ENCODE data around the gene CHN2.

CHN2 gene

DNA sequence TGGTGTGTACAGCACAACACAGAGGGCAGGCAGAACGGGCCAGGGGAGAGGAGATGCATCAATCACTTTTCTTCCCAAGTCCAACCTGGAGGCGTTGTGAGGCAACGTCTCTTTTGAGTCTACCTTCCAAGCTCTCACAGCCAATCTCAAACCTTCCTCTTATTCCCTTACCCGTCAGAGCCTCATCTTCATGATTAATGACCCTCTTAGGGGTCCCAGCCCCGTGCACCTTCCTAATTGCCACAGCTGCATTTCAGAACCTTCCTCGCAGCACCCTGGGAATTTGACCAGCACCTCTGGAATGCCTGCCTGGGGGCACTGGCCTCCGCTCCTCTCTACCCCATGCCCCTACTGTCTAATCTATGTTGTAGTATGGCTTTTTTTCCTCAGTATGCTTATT is 199.7 kb downstream of the CHN2 start:
- DNase-seq (ENCODE audit: low read depth in 2 of 2) = no peak

GRCh38 chr7:29396563-29396962 is 202.0 kb downstream of the CHN2 start:
- DNase-seq (ENCODE audit: low read depth in 2 of 2) = no peak

GRCh38 chr7:29397398-29397797 is 202.8 kb downstream of the CHN2 start:
- DNase-seq (ENCODE audit: low read depth in 2 of 2) = no peak

GRCh38 chr7:29398011-29398410 is 203.4 kb downstream of the CHN2 start:
- no peak for DNase-seq (ENCODE audit: low read depth in 2 of 2)

DNA sequence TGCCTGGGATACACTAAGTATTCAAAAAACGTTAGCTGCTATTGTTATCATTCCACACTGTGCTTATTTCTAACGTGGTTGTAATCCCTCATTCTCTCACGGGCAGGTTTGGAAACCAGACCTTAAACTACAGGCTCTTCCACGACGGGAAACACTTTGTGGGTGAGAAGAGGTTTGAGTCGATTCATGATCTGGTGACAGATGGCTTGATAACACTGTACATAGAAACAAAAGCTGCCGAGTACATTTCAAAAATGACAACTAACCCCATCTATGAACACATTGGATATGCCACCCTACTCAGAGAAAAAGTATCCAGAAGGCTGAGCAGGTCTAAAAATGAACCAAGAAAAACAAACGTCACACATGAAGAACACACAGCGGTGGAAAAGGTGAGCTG is 205.9 kb downstream of the CHN2 start:
- DNase-seq (ENCODE audit: low read depth in 2 of 2) = no peak

DNA sequence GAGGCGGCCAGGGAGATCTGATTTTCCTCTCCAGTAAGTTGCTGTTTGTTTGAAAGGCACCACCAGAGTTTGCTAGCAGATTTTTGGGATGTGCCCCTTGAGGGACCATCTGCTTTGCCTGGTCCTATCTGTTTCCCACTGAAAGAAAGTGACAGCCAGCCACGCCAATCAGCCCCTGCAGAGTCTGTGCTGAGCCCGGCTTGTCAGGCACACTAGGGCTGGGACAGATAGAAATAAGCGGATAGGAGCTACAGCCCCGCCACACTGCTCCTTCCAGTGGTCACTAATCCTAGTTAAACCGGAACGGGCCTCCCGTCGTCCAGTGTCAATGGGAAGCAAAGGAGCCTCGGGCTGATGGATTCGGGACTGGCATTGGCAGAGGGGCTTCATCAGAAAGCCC is 207.2 kb downstream of the CHN2 start:
- no peak for DNase-seq (ENCODE audit: low read depth in 2 of 2)

- DNase-seq (ENCODE audit: low read depth in 2 of 2) = no peak
These were observed 211.3 kb downstream of the CHN2 start for GRCh38 chr7:29405891-29406290.

GRCh38 chr7:29406366-29406765 is 211.8 kb downstream of the CHN2 start:
- DNase-seq (ENCODE audit: low read depth in 2 of 2) = no peak

- DNase-seq (ENCODE audit: low read depth in 2 of 2) = peak in 1 of 2 donors; percentile 17
These were observed 214.3 kb downstream of the CHN2 start for GRCh38 chr7:29408841-29409243.

DNA sequence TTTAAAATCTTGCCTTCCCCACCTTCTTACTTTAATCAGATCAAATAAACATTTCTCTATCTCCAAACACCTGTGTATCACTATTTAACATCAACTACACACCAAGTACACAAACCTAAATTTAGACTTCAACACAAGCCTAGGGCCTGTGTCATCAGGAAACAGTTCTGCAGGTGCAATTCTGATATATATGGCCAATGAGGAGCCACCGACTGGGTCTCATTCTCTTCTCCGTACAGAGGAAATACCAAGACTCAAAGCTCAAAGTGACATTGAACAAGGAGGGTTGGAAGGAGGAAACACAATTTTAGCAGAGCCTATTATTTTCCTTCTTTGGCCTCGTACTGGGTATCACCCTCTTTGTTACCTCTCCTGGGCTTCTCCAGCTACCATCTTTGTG is 216.4 kb downstream of the CHN2 start:
- no peak for DNase-seq (ENCODE audit: low read depth in 2 of 2)

DNA sequence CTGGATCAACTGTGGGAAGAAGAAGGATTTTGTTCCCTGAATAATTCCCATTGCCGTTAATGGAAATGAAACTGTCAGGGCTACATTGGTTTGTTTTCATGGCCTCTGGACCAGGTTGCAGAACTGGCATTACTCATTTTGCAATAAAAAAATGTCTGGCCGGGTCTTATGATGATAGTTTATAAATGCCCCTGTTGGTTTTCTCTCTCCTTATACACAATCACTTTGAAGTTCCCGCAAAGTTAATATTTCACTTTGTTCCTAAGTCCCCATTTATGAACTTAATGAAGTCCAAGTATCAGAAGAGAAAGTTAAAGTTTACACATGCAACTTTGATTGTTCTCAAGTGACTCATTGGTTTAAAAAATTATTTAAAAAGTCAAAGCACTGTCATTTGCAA is 218.3 kb downstream of the CHN2 start:
- no peak for DNase-seq (ENCODE audit: low read depth in 2 of 2)

DNA sequence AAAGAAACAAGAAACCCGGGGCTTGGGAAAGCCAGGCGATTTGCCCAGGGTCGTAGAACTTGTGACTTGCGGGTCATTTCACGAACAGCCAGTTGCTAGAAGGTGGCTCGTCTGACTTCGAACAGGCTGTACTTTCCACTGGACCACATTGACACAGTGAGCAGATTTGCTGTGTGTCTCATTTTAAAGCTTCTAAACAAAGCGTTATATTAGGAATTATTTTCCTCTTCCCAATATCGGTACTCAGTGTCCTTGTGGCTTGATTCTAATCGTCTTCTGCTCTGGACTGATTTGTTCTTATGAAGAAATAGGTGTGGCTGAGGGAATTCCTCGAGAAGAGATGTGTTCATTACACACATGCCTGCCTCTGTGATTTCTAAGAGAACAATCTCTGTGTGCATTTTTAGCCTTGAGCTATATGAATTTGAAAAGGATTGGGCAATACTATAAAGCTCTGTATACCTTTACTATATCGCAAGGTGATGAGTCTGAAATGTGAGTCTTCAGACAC is 219.1 kb downstream of the CHN2 start:
- DNase-seq (ENCODE audit: low read depth in 2 of 2) = no peak

DNA sequence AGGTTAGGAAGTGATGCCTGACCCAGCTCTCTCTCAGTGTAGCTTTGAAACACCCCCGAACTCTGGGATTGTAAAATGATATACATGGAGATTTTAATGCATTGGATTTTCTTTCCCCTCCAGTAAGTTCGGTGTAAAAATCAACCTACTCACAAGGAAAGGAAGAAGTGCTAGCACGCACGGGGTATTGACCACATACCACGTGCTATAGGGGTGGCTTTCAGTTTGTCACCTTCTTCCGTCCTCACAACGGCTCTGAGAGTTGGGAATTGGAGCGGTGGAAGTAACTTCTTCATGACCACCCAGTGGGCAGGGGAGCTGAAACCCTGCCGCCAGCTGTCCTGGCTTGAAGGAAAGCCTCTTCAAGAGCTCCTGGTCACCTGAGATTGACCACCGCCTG is 219.6 kb downstream of the CHN2 start:
- no peak for DNase-seq (ENCODE audit: low read depth in 2 of 2)

DNA sequence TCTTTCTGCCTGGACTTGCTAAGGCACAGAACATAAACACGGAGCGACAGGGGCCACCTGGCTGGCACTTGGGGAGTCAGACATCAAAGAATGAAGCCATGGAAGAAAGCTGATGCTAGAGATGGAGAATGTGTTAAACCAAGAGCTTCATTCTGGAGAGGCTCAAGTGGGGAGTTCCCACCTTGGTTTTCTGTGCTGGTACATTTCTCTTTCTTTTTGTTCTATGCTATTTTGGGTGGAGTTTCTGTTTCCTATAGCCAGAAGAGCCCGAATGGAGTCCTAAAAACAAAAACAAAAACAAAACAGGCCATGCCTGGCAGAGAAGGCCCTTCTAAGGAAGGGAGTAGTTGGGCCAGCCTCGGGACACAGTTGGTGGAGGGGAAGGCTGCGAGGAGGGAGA is 220.6 kb downstream of the CHN2 start:
- DNase-seq (ENCODE audit: low read depth in 2 of 2) = no peak

GRCh38 chr7:29416276-29416937 is 221.8 kb downstream of the CHN2 start:
- DNase-seq (ENCODE audit: low read depth in 2 of 2) = no peak

DNA sequence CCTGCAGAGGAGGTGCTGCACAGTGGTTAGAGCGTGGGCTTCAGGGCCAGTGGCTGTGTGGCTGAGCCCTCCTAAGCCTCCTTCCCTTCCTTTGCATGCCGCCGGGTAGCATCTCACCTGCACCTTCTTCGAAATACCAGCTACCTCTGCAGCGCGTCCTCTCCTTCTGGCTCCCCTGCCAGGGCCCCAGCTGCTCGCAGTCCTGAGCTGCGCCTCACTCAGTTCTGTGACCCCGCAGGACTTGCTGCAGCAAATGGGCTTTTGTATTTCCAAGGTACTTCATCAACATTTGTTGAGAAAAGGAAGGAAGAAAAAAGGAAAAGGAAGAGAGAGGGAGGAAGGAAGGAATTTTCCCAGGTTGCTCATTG is 222.3 kb downstream of the CHN2 start:
- DNase-seq (ENCODE audit: low read depth in 2 of 2) = no peak

GRCh38 chr7:29418056-29418455 is 223.5 kb downstream of the CHN2 start:
- no peak for DNase-seq (ENCODE audit: low read depth in 2 of 2)

DNA sequence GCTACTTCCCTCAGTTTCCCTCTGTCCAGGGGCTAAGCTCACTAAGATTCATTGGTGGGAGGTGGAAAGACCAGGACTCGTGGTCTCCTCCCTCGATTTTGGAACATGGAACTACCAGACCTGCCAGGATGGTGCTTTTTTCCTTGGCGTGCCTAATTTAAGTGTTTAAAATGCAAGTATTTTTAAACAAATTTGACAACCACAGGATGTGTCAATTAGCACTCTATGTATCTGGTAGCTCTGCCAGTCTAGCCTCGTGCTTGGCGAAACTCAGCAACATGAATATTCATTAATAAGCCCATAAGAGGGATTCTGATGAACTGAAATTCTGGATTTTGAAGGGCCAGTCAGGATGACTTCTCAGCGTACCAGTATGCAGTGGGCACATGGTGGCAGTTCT is 224.1 kb downstream of the CHN2 start:
- no peak for DNase-seq (ENCODE audit: low read depth in 2 of 2)

- DNase-seq (ENCODE audit: low read depth in 2 of 2) = no peak
These were observed 225.4 kb downstream of the CHN2 start for GRCh38 chr7:29420011-29420410.

DNA sequence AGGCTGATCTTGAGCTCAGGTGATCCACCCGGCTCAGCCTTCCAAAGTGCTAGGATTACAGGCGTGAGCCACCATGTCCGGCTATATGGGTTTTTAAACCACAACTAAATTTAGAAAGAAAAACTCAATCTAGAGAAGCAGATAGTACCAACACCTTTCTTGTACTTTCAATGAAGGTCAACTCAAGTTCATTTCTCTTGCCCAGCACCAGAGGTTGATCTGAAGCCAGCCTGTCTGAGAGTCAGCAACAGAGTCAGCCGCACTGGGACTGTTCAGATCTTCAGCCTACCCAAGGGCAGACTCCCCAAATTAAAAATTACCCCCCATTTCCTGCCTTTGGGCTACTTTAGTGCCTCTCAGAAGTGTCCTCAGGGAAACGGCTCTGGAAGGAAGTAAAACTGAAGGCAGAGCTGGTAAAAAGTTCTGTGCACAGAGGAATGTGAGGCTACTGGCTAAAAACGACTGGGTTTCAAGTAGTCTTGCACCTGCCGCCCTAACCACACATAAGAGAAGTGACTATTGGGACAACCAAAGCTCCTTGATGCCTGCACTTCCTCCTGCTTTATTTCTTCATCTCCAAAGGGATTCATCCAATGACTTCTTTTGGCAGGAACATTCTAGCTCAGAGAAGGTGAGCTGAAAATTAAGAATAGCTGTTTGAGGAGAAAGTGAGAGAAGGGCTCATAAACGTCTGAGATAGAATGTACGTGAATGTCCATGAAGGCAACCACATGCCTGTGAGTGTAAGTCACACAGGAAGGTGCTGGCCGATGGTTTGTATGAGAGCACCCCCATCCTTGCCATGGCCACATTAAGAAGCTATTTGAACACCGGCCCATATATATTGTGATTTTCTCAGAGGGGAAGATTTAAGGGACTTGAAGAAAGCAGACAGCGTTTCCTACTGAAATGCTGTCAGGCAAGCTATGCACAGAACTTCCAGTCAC is 226.7 kb downstream of the CHN2 start:
- no peak for DNase-seq (ENCODE audit: low read depth in 2 of 2)

- DNase-seq (ENCODE audit: low read depth in 2 of 2) = no peak
These were observed 228.3 kb downstream of the CHN2 start for GRCh38 chr7:29422829-29423228.

GRCh38 chr7:29424295-29424983 is 229.9 kb downstream of the CHN2 start:
- no peak for DNase-seq (ENCODE audit: low read depth in 2 of 2)

DNA sequence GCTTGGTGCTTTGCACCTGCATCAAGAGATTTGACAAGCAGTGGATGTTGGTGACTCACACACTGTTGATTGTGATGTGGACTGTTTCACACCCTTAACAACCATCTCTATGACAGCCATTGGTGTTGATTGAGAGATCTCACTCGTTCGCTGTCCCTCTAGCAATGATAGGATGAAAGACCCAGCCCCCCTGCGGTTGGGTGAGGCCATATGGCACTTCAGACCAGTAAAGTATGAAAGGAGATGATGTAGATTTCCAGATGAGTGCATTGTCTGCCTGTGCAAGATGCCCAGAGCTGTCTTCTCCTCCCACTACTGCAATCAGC is 230.4 kb downstream of the CHN2 start:
- no peak for DNase-seq (ENCODE audit: low read depth in 2 of 2)
